Measurements from ENCODE around the gene PGM1. TPM values are rescaled to one million over a fixed set of nuclear protein-coding genes. Genes with fewer than 3 reads are reported as not detected.
"Not testable (repeated sequence)": the region's sequence is repeated elsewhere in the genome, so short reads cannot be mapped to it uniquely, and the experiment has no call there.

The PGM1 gene
- total RNA-seq, 1 experiment from 2014 or later, result 10.7 TPM

- TF ChIP-seq EZH2 (IDR thresholded peaks at IDR 0.05; ENCODE audit: borderline replicate concordance, low read depth, low read length, poor library complexity, severe bottlenecking) (no peak), CTCF (conservative IDR thresholded peaks at IDR 0.05; ENCODE audit: low read depth, low read length) (no peak)
- Histone ChIP-seq H3K9me3 (ENCODE audit: low read depth, low read length, poor library complexity, severe bottlenecking) (no peaks in the 10 kb centered on the region), H3K4me1 (ENCODE audit: insufficient read depth, low read length, poor library complexity, severe bottlenecking) (no peaks in the 10 kb centered on the region), H3K27me3 (replicated peaks; ENCODE audit: insufficient read depth, low read depth, low read length, poor library complexity) (no peaks in the 10 kb centered on the region), H3K27ac (ENCODE audit: low read depth, low read length, poor library complexity, severe bottlenecking) (no peak overlapping the region), H3K36me3 (ENCODE audit: insufficient read depth, low read length, poor library complexity, severe bottlenecking) (no peaks in the 10 kb centered on the region), H3K4me3 (ENCODE audit: low read depth, low read length, poor library complexity, severe bottlenecking) (no peak overlapping the region)
- BruUV-seq (replicated peaks), result no TSS peak
- intact Hi-C loops (cut with micrococcal nuclease; ENCODE audit: unreplicated experiment), result no loop called here
- no peak for DNase-seq (ENCODE audit: low spot score)
- ChIA-PET CTCF (no interaction called here), POLR2A (ENCODE audit: low non-redundant PET) (no interaction called here)
These were observed 24.1 kb upstream of the PGM1 start for GRCh38 chr1:63569068-63569467.

DNA sequence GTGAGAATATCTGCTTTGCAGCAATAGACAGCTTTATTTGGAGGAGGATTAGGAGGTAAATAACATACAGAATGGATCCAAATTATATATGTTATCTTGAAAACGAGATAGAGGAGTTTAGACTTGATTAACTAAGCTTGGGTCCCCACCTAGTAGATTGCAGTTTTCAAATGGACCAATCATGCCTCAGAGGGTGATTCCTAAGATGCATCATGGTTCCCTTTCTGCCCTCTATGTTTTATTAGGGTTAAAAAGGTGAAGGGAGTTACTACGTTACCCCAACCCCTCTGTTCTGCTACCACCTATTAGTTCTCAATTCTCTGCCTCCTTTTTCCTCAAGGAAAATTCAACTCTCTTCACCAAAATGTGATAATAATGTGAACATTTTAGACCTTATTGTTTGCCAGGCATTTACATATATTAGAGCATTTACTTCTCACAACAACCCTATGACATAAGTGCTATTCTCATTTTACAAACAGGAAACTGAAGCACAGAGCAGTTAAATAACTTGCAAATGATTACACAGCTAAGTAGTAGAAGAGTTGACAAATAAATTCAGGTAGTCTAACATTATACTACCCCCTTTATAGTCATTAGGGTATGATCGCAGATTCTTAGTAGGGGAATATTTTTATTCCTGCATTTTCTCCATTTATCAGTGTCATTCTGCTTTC is 23.4 kb upstream of the PGM1 start:
- H3K9me3 ChIP-seq (ENCODE audit: low read depth, low read length, poor library complexity, severe bottlenecking), result no peaks in the 10 kb centered on the region
- CTCF ChIA-PET, result no interaction called here
- TF ChIP-seq EZH2 (IDR thresholded peaks at IDR 0.05; ENCODE audit: borderline replicate concordance, low read depth, low read length, poor library complexity, severe bottlenecking) (no peak), CTCF (conservative IDR thresholded peaks at IDR 0.05; ENCODE audit: low read depth, low read length) (no peak)
- H3K27me3 ChIP-seq (replicated peaks; ENCODE audit: insufficient read depth, low read depth, low read length, poor library complexity), result no peaks in the 10 kb centered on the region
- H3K4me1 ChIP-seq (ENCODE audit: insufficient read depth, low read length, poor library complexity, severe bottlenecking), result no peaks in the 10 kb centered on the region
- H3K36me3 ChIP-seq (ENCODE audit: insufficient read depth, low read length, poor library complexity, severe bottlenecking), result no peaks in the 10 kb centered on the region
- intact Hi-C loops (cut with micrococcal nuclease; ENCODE audit: unreplicated experiment), result no loop called here
- no peak for DNase-seq (ENCODE audit: low spot score)
- POLR2A ChIA-PET (ENCODE audit: low non-redundant PET), result no interaction called here
- no peak overlapping the region for H3K4me3 ChIP-seq (ENCODE audit: low read depth, low read length, poor library complexity, severe bottlenecking)
- H3K27ac ChIP-seq (ENCODE audit: low read depth, low read length, poor library complexity, severe bottlenecking), result no peak overlapping the region
- BruUV-seq (replicated peaks), result no TSS peak

GRCh38 chr1:63572686-63573085 is 20.5 kb upstream of the PGM1 start:
- POLR2A ChIA-PET (ENCODE audit: low non-redundant PET); intact Hi-C loops (cut with micrococcal nuclease; ENCODE audit: unreplicated experiment): not testable (repeated sequence)

DNA sequence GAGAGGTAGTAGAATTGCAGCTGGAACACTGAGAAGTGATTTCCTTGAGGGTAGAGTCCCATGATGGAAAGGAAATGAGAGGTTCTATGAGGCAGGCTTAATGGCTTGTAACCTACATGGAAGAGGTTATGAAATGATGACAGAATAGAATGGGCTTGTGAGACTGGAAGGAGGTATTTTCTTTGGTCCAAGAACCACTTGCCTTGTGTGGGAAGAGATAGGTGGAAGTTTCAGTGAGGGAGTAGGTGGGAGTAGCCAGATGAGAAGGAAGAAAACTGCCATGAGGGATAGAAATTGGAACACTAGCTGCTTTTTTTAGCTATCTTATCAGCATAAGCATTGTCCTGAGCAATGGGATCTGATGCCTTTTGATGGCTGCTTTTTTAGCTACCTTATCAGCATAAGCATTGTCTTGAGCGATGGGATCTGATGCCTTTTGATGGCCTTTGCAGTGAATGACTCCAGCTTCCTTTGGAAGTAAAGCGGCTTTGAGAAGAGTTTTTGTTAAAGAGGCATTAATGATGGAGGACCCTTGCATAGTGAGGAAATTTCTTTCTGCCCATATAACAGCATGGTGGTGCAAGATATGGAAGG is 18.9 kb upstream of the PGM1 start:
- intact Hi-C loops (cut with micrococcal nuclease; ENCODE audit: unreplicated experiment); H3K4me1 ChIP-seq (ENCODE audit: insufficient read depth, low read length, poor library complexity, severe bottlenecking); H3K4me3 ChIP-seq (ENCODE audit: low read depth, low read length, poor library complexity, severe bottlenecking); H3K27ac ChIP-seq (ENCODE audit: low read depth, low read length, poor library complexity, severe bottlenecking); H3K36me3 ChIP-seq (ENCODE audit: insufficient read depth, low read length, poor library complexity, severe bottlenecking); POLR2A ChIA-PET (ENCODE audit: low non-redundant PET); H3K9me3 ChIP-seq (ENCODE audit: low read depth, low read length, poor library complexity, severe bottlenecking); BruUV-seq (replicated peaks); CTCF ChIA-PET; DNase-seq (ENCODE audit: low spot score); H3K27me3 ChIP-seq (replicated peaks; ENCODE audit: insufficient read depth, low read depth, low read length, poor library complexity): not testable (repeated sequence)

More at GRCh38 chr1:63572686-63573085, 20.5 kb upstream of the PGM1 start:
- DNase-seq (ENCODE audit: low spot score); CTCF ChIA-PET; H3K27ac ChIP-seq (ENCODE audit: low read depth, low read length, poor library complexity, severe bottlenecking); H3K4me1 ChIP-seq (ENCODE audit: insufficient read depth, low read length, poor library complexity, severe bottlenecking); H3K27me3 ChIP-seq (replicated peaks; ENCODE audit: insufficient read depth, low read depth, low read length, poor library complexity); H3K4me3 ChIP-seq (ENCODE audit: low read depth, low read length, poor library complexity, severe bottlenecking); BruUV-seq (replicated peaks); H3K9me3 ChIP-seq (ENCODE audit: low read depth, low read length, poor library complexity, severe bottlenecking); H3K36me3 ChIP-seq (ENCODE audit: insufficient read depth, low read length, poor library complexity, severe bottlenecking): not testable (repeated sequence)
